ENCODE measurements around the gene MBOAT2. TPM values are rescaled to one million over a fixed set of nuclear protein-coding genes. Genes with fewer than 3 reads are reported as not detected.

MBOAT2 gene
- total RNA-seq, 5 donors from 2014 or later (not counting 1 experiment from before 2014, with no cell fraction given) = 1.3 to 3.0 (median 2.7) TPM

GRCh38 chr2:8929128-8929527 is 74.4 kb downstream of the MBOAT2 start:
- no peak for ATAC-seq (replicated peaks in 1 of 4)
- no peaks in the 10 kb centered on the region for H3K27me3 ChIP-seq (replicated peaks in 1 of 2; ENCODE audit: control insufficient read depth in 2 of 2, extremely low read depth in 1 of 2, insufficient read depth in 2 of 2, low read length in 1 of 2)
- no peak overlapping the region for H3K4me3 ChIP-seq (ENCODE audit: control insufficient read depth in 1 of 2, extremely low read depth in 1 of 2, low read length in 1 of 2)
- H3K27me3 Mint-ChIP-seq = peaks cover 5 to 10% of the 10 kb centered on the region in 2 donors
- no peaks in the 10 kb centered on the region for H3K4me1 Mint-ChIP-seq
- no peak overlapping the region for H3K27ac ChIP-seq (ENCODE audit: low read length)
- H3K36me3 ChIP-seq (ENCODE audit: control insufficient read depth in 2 of 2, extremely low read depth in 1 of 2, insufficient read depth in 1 of 2, low read length in 1 of 2) = no peaks in the 10 kb centered on the region
- no peak overlapping the region for H3K27ac Mint-ChIP-seq
- no peaks in the 10 kb centered on the region for H3K36me3 Mint-ChIP-seq
- no peak for DNase-seq
- WGBS (ENCODE audit: insufficient coverage) = 95% methylated on average over 3 of the region's 3 CpGs
- H3K9me3 Mint-ChIP-seq = no peaks in the 10 kb centered on the region
- ChIA-PET POLR2A (interaction anchor here in 1 of 2 donors (0.6 kb wide), 1 partner anchor 357 kb away, joined by 3 read pairs; no protein-coding TSS in a partner anchor), CTCF (no interaction called here)
- H3K9me3 ChIP-seq = no peaks in the 10 kb centered on the region
- no peaks in the 10 kb centered on the region for H3K4me1 ChIP-seq (ENCODE audit: control insufficient read depth in 1 of 2, extremely low read depth in 1 of 2, insufficient read depth in 2 of 2, low read length in 2 of 2)
- no peak overlapping the region for H3K4me3 Mint-ChIP-seq

DNA sequence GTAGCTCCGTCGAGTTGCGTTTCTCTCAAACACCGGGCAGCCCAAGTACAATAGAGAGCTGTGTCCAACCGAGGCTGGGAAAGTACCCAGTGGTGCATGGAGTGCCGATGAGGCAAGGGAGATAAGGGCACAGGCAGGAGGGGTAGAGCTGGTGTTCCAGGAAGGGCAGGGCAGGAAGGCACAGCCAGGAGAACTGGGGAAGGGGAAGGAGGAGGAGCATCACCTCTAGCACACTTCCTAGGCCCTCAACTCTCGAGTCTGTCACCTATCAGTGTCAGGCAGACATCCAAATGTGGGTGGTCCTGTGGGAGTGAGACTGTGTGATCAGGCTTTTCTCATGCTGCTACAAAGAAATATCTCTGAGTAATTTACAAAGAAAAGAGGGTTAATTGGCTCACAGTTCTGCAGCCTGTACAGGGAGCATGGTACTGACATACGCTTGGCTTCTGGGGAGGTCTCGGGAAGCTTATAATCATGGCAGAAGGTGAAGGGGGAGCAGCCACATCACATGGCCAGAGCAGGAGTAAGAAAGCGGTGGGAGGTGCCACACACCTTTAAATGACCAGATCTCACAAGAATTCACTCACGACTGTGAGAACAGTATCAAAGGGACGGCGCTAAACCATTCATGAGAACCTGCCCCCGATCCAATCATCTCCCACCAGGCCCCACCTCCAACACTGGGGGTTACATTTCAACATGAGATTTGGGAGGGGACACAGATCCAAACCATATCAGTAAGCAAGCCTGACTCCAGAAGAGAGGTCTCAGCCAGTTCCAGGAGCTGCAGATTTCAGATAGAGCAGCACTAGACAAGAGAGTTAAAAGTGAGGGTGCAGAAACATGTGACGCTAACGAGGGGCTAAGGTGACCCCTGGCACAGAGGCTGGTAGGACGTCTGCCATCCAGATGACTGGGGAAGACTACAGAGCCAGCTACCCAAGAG is 75.7 kb downstream of the MBOAT2 start:
- H3K4me1 ChIP-seq (ENCODE audit: control insufficient read depth in 1 of 2, extremely low read depth in 1 of 2, insufficient read depth in 2 of 2, low read length in 2 of 2) = no peaks in the 10 kb centered on the region
- ChIA-PET CTCF (no interaction called here), POLR2A (no interaction called here)
- Mint-ChIP-seq H3K4me1 (no peaks in the 10 kb centered on the region), H3K27me3 (peaks cover 5 to 10% of the 10 kb centered on the region in 2 donors), H3K4me3 (no peak overlapping the region), H3K36me3 (no peaks in the 10 kb centered on the region), H3K9me3 (no peaks in the 10 kb centered on the region), H3K27ac (no peak overlapping the region)
- no peak for DNase-seq
- no peak overlapping the region for H3K27ac ChIP-seq (ENCODE audit: low read length)
- no peak for ATAC-seq (replicated peaks in 1 of 4)
- no peaks in the 10 kb centered on the region for H3K36me3 ChIP-seq (ENCODE audit: control insufficient read depth in 2 of 2, extremely low read depth in 1 of 2, insufficient read depth in 1 of 2, low read length in 1 of 2)
- 100% methylated on average over 4 of the region's 17 CpGs for WGBS (ENCODE audit: insufficient coverage)
- no peaks in the 10 kb centered on the region for H3K9me3 ChIP-seq
- H3K27me3 ChIP-seq (replicated peaks in 1 of 2; ENCODE audit: control insufficient read depth in 2 of 2, extremely low read depth in 1 of 2, insufficient read depth in 2 of 2, low read length in 1 of 2) = no peaks in the 10 kb centered on the region
- no peak overlapping the region for H3K4me3 ChIP-seq (ENCODE audit: control insufficient read depth in 1 of 2, extremely low read depth in 1 of 2, low read length in 1 of 2)

- no peaks in the 10 kb centered on the region for H3K36me3 Mint-ChIP-seq
- H3K4me1 Mint-ChIP-seq = no peaks in the 10 kb centered on the region
- H3K27ac ChIP-seq (ENCODE audit: low read length) = no peak overlapping the region
- CTCF ChIA-PET = no interaction called here
- DNase-seq (no peak), ATAC-seq (replicated peaks in 1 of 4) (no peak)
- no peak overlapping the region for H3K27ac Mint-ChIP-seq
- 93% methylated on average over 8 of the region's 8 CpGs for WGBS (ENCODE audit: insufficient coverage)
- H3K4me3 ChIP-seq (ENCODE audit: control insufficient read depth in 1 of 2, extremely low read depth in 1 of 2, low read length in 1 of 2) = no peak overlapping the region
- H3K9me3 Mint-ChIP-seq = no peaks in the 10 kb centered on the region
- no peak overlapping the region for H3K4me3 Mint-ChIP-seq
- no peaks in the 10 kb centered on the region for H3K36me3 ChIP-seq (ENCODE audit: control insufficient read depth in 2 of 2, extremely low read depth in 1 of 2, insufficient read depth in 1 of 2, low read length in 1 of 2)
- H3K4me1 ChIP-seq (ENCODE audit: control insufficient read depth in 1 of 2, extremely low read depth in 1 of 2, insufficient read depth in 2 of 2, low read length in 2 of 2) = no peaks in the 10 kb centered on the region
- H3K27me3 Mint-ChIP-seq = peaks cover 5 to 10% of the 10 kb centered on the region in 2 donors
- H3K27me3 ChIP-seq (replicated peaks in 1 of 2; ENCODE audit: control insufficient read depth in 2 of 2, extremely low read depth in 1 of 2, insufficient read depth in 2 of 2, low read length in 1 of 2) = no peaks in the 10 kb centered on the region
- POLR2A ChIA-PET = no interaction called here
- H3K9me3 ChIP-seq = no peaks in the 10 kb centered on the region
Observed at GRCh38 chr2:8926356-8926755, 77.1 kb downstream of the MBOAT2 start.

DNA sequence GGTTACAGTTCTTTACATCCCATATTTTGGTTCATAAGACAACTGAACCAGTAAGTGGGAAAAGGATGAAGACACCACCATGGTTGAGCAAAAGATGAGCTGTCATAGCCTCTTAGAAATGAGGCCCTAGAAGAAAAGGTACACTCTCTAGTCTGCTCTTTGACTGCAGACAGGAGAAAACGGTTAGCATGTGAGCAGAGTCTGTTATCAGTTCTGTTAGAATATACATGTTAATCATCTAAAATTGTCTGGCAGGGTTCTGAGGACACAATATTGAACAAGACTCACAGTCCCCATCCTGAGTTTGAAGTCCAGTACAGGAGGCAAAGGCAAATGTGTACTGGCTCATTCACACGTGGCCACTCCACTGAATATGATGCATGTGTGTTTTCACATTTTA is 78.1 kb downstream of the MBOAT2 start:
- peaks cover 5 to 10% of the 10 kb centered on the region in 2 donors for H3K27me3 Mint-ChIP-seq
- no peaks in the 10 kb centered on the region for H3K36me3 ChIP-seq (ENCODE audit: control insufficient read depth in 2 of 2, extremely low read depth in 1 of 2, insufficient read depth in 1 of 2, low read length in 1 of 2)
- ChIA-PET POLR2A (no interaction called here), CTCF (no interaction called here)
- ATAC-seq (replicated peaks in 1 of 4) = no peak
- no peaks in the 10 kb centered on the region for H3K27me3 ChIP-seq (replicated peaks in 1 of 2; ENCODE audit: control insufficient read depth in 2 of 2, extremely low read depth in 1 of 2, insufficient read depth in 2 of 2, low read length in 1 of 2)
- no peaks in the 10 kb centered on the region for H3K4me1 ChIP-seq (ENCODE audit: control insufficient read depth in 1 of 2, extremely low read depth in 1 of 2, insufficient read depth in 2 of 2, low read length in 2 of 2)
- no peaks in the 10 kb centered on the region for H3K9me3 Mint-ChIP-seq
- H3K9me3 ChIP-seq = no peaks in the 10 kb centered on the region
- no peak overlapping the region for H3K4me3 ChIP-seq (ENCODE audit: control insufficient read depth in 1 of 2, extremely low read depth in 1 of 2, low read length in 1 of 2)
- no peaks in the 10 kb centered on the region for H3K4me1 Mint-ChIP-seq
- no peaks in the 10 kb centered on the region for H3K36me3 Mint-ChIP-seq
- H3K27ac ChIP-seq (ENCODE audit: low read length) = no peak overlapping the region
- no peak for DNase-seq
- WGBS (ENCODE audit: insufficient coverage) = no CpG with 5 or more reads among the region's 2 CpGs
- H3K4me3 Mint-ChIP-seq = no peak overlapping the region
- H3K27ac Mint-ChIP-seq = no peak overlapping the region

DNA sequence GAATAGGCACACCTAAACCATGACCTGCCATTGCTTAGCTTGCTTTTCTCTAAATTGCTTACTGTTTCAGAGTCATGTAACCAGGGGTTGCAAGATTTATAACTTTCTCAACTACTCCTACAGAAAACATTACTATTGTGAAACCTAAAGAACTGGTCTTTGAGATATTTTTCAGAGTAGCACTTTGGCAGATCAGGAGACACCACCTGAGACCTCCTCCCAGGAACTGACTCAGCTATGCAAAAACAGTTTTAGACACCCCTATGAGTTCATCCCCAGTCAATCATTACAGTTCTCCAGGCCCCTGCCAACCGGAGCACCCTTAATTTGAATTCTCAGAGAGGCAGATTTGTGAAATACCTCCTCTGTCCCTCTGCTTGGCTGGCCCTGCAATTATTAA is 80.3 kb downstream of the MBOAT2 start:
- H3K9me3 Mint-ChIP-seq = no peaks in the 10 kb centered on the region
- H3K4me3 Mint-ChIP-seq = no peak overlapping the region
- no peaks in the 10 kb centered on the region for H3K4me1 Mint-ChIP-seq
- peaks cover 0 to 3% of the 10 kb centered on the region in 2 donors for H3K27me3 Mint-ChIP-seq
- H3K36me3 Mint-ChIP-seq = no peaks in the 10 kb centered on the region
- Histone ChIP-seq H3K4me1 (ENCODE audit: control insufficient read depth in 1 of 2, extremely low read depth in 1 of 2, insufficient read depth in 2 of 2, low read length in 2 of 2) (no peaks in the 10 kb centered on the region), H3K27me3 (replicated peaks in 1 of 2; ENCODE audit: control insufficient read depth in 2 of 2, extremely low read depth in 1 of 2, insufficient read depth in 2 of 2, low read length in 1 of 2) (no peaks in the 10 kb centered on the region), H3K36me3 (ENCODE audit: control insufficient read depth in 2 of 2, extremely low read depth in 1 of 2, insufficient read depth in 1 of 2, low read length in 1 of 2) (no peaks in the 10 kb centered on the region), H3K27ac (ENCODE audit: low read length) (no peak overlapping the region), H3K4me3 (ENCODE audit: control insufficient read depth in 1 of 2, extremely low read depth in 1 of 2, low read length in 1 of 2) (no peak overlapping the region), H3K9me3 (no peaks in the 10 kb centered on the region)
- H3K27ac Mint-ChIP-seq = no peak overlapping the region
- no peak for DNase-seq
- ChIA-PET CTCF (interaction anchor here in 1 of 2 donors (0.8 kb wide), 1 partner anchor 23 kb away, joined by 3 read pairs; no protein-coding TSS in a partner anchor), POLR2A (no interaction called here)
- WGBS (ENCODE audit: insufficient coverage) = 90% methylated on average over 1 of the region's 1 CpG
- no peak for ATAC-seq (replicated peaks in 1 of 4)

- ATAC-seq (replicated peaks in 1 of 4) (no peak), DNase-seq (no peak)
- H3K9me3 ChIP-seq = no peaks in the 10 kb centered on the region
- CTCF ChIA-PET = interaction anchor here in 1 of 2 donors (0.8 kb wide), 1 partner anchor 23 kb away, joined by 3 read pairs; no protein-coding TSS in a partner anchor
- WGBS (ENCODE audit: insufficient coverage) = 88% methylated on average over 1 of the region's 3 CpGs
- H3K4me1 ChIP-seq (ENCODE audit: control insufficient read depth in 1 of 2, extremely low read depth in 1 of 2, insufficient read depth in 2 of 2, low read length in 2 of 2) = no peaks in the 10 kb centered on the region
- H3K36me3 ChIP-seq (ENCODE audit: control insufficient read depth in 2 of 2, extremely low read depth in 1 of 2, insufficient read depth in 1 of 2, low read length in 1 of 2) = no peaks in the 10 kb centered on the region
- POLR2A ChIA-PET = interaction anchor here in 1 of 2 donors (0.6 kb wide), 1 partner anchor 19 kb away, joined by 3 read pairs; no protein-coding TSS in a partner anchor
- no peak overlapping the region for H3K27ac Mint-ChIP-seq
- H3K4me1 Mint-ChIP-seq = no peaks in the 10 kb centered on the region
- H3K27me3 ChIP-seq (replicated peaks in 1 of 2; ENCODE audit: control insufficient read depth in 2 of 2, extremely low read depth in 1 of 2, insufficient read depth in 2 of 2, low read length in 1 of 2) = no peaks in the 10 kb centered on the region
- H3K4me3 ChIP-seq (ENCODE audit: control insufficient read depth in 1 of 2, extremely low read depth in 1 of 2, low read length in 1 of 2) = no peak overlapping the region
- no peak overlapping the region for H3K4me3 Mint-ChIP-seq
- no peak overlapping the region for H3K27ac ChIP-seq (ENCODE audit: low read length)
- no peaks in the 10 kb centered on the region for H3K36me3 Mint-ChIP-seq
- no peaks in the 10 kb centered on the region for H3K9me3 Mint-ChIP-seq
- H3K27me3 Mint-ChIP-seq = peaks cover 0 to 3% of the 10 kb centered on the region in 2 donors
Observed at GRCh38 chr2:8922431-8922830, 81.1 kb downstream of the MBOAT2 start.

Data from T-cell (primary cell).